Right kidney (tissue), 1 donor: Measurements from ENCODE around the gene PANX2.

ENCODE experiments used
- DNase-seq: peaks from one replicate; pipeline ENCODE4 v3.0.0-alpha.2; 2016

Gene PANX2

GRCh38 chr22:50216055-50216683, 45.6 kb downstream of the PANX2 start:
- DNase-seq = no peak

GRCh38 chr22:50216684-50217520, 46.4 kb downstream of the PANX2 start:
- no peak for DNase-seq

GRCh38 chr22:50217543-50218152, 47.1 kb downstream of the PANX2 start:
- no peak for DNase-seq

GRCh38 chr22:50218153-50218995, 47.8 kb downstream of the PANX2 start:
- DNase-seq = no peak

GRCh38 chr22:50218996-50219727, 48.6 kb downstream of the PANX2 start:
- no peak for DNase-seq

- DNase-seq = no peak
Observed at GRCh38 chr22:50219800-50220602, 49.5 kb downstream of the PANX2 start.

GRCh38 chr22:50220603-50221409, 50.3 kb downstream of the PANX2 start:
- no peak for DNase-seq

GRCh38 chr22:50221410-50222300, 51.1 kb downstream of the PANX2 start:
- no peak for DNase-seq

- no peak for DNase-seq
Observed at GRCh38 chr22:50222508-50222907, 52.0 kb downstream of the PANX2 start.

- no peak for DNase-seq
Observed at GRCh38 chr22:50224071-50224470, 53.5 kb downstream of the PANX2 start.

- no peak for DNase-seq
Observed at GRCh38 chr22:50225200-50225969, 54.9 kb downstream of the PANX2 start.

GRCh38 chr22:50226063-50226874, 55.7 kb downstream of the PANX2 start:
- no peak for DNase-seq

GRCh38 chr22:50226875-50227165, 56.3 kb downstream of the PANX2 start:
- no peak for DNase-seq

- no peak for DNase-seq
Observed at GRCh38 chr22:50227579-50228215, 57.2 kb downstream of the PANX2 start.

GRCh38 chr22:50228366-50228765, 57.8 kb downstream of the PANX2 start:
- DNase-seq = no peak

GRCh38 chr22:50229370-50229769, 58.8 kb downstream of the PANX2 start:
- no peak for DNase-seq
